GOT3 (cell line): ENCODE results near the gene C20orf141.

Source experiments
- DNase-seq: peaks from one replicate; lab custom pipeline; 2025; ENCODE audit warnings: mixed read lengths; lab: John Stamatoyannopoulos, UW

C20orf141 gene

DNA sequence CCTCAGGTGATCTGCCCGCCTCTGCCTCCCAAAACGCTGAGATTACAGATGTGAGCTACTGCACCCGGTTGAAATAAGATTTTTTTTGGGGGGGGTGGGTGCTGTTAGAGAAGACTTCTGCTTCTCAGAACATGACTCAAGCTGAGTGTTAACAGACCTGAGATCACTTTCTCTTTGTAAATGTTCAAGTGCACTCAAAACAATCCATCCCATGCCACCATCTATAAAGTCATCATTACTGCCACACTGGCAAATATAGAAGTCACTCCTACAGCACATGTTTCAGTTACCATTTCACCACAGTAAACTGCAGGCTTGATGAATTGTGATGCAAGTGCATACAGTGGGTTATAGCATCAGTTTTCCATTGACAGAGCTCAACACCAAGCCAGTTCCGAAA, 34.7 kb downstream of the C20orf141 start:
- no peak for DNase-seq

DNA sequence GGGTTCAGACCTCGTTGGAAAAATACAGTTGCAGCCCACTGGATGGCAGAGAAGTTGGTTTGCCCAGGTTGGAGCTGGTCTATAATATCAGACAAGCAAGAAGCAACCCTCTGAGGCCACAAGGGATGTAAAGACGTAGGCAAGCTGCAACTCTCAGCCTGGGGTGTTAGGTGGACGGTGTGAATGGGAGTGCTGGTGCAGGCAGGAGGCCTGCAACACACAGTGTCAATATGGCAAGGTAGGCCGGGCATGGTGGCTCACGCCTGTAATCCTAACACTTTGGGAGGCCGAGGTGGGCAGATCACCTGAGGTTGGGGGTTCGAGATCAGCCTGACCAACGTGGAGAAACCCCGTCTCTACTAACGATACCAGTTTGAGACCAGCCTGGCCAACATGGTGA, 36.3 kb downstream of the C20orf141 start:
- DNase-seq: no peak

DNA sequence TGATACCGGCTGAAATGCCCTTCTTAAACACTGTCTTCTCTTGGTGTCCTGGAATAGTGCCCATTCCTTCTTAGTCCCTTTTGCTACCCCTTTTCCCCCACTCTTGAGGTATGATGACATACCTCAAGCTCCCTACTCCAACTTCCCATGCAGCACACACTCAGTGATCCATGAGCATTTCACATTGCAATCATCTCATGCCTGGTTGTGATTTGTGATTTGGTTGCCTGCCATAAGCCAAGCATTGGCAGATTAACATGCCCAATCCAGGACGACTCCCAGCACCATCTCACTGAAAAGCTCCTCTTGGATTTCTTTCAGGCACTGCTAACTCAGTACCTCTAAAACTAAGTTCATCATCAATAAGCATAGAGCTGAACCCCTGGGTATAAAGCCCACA, 43.8 kb downstream of the C20orf141 start:
- no peak for DNase-seq

DNA sequence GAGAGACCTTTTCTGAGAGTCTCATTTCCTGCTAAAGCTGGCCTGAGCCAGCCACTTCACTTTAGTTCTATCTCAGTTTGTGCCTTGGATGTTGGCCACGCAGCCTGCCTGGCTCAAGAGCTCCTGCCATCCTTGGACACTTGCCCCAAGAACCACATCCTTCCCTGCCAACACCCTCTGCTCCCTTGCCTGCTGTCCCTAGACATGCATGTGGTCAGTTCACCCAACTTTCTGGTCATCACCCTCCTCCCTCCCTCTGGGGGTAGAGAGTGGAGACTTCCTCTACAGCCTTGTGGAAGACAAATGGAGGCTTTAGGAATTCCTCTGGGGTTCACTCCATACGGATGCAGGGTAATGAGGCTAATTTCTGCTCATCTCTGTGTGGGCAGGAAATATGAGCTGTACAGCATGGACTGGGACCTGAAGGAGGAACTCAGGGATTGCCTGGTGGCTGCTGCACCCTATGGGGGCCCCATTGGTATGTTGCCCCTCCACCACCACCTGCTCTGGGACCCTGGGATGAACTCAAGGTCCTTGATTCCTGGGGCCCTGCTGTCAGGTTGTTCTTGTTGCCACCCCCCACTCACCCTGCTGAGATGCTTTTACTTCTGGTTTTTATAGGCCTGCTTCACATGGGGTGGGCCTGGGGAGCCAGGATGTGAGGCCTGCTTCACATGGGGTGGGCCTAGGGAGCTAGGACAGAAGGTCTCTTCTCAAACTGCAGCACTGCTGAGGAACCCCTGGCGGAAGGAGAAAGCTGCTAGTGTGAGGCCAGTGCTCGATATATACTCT, 44.7 kb downstream of the C20orf141 start:
- no peak for DNase-seq

DNA sequence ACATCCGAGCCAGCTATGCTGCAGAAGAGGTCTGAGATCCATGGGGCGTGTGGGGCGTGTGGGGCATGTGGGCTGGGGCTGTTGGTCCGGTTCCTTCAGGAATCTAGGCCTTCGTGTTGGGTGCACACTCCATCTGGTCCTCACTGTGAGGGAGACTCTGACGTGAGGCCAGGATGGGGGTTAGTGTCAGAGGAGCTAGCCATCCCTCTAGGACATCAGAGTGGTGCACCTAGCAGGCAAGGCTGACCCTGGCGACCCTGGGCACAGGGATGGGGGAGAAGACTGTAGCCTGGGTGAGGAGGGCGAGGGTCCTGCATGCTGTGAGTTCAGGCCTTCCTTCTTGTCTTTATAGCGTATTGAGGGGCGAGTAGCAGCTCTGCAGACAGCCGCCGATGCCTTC, 49.8 kb downstream of the C20orf141 start:
- no peak for DNase-seq

DNA sequence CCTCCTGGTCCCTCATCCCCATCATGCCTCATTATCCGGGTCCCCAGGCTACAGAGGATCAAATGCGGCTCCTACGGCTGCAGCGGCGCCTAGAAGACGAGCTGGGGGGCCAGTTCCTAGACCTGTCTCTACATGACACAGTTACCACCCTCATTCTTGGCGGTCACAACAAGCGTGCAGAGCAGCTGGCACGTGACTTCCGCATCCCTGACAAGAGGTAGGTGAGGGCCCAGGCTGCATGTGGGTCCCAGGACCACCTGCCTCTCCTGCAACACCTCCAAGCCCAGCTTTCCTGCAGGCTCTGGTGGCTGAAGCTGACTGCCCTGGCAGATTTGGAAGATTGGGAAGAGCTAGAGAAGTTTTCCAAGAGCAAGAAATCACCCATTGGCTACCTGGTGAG, 50.3 kb downstream of the C20orf141 start:
- DNase-seq: no peak
